Progenitor cell of endocrine pancreas (in vitro differentiated cells): ENCODE data around the gene NAV2. TPM values are rescaled to one million over a fixed set of nuclear protein-coding genes. Genes with fewer than 3 reads are reported as not detected.
"Not testable (repeated sequence)": the region's sequence is repeated elsewhere in the genome, so short reads cannot be mapped to it uniquely, and the experiment has no call there.

Experiments
- DNase-seq: peaks from one replicate; pipeline ENCODE4 v3.0.0; 2021; ENCODE audit warnings: low spot score; ENCODE audit not compliant: unreplicated experiment
- H3K27ac Mint-ChIP-seq: 2 replicates; pipeline ENCODE4 v1.8.0; 2021; ENCODE audit warnings: mild to moderate bottlenecking, moderate library complexity, mixed read lengths
- H3K27me3 Mint-ChIP-seq: 2 replicates; pipeline ENCODE4 v1.8.0; 2021; ENCODE audit warnings: mixed read lengths
- H3K36me3 Mint-ChIP-seq: 2 replicates; pipeline ENCODE4 v1.8.0; 2022; ENCODE audit warnings: mixed read lengths; ENCODE audit not compliant: insufficient read depth
- H3K4me1 Mint-ChIP-seq: 2 replicates; pipeline ENCODE4 v1.8.0; 2021; ENCODE audit warnings: low read depth, mixed read lengths
- H3K4me3 Mint-ChIP-seq: 2 replicates; pipeline ENCODE4 v1.8.0; 2021; ENCODE audit warnings: low read depth, mild to moderate bottlenecking, moderate library complexity, mixed read lengths
- H3K9me3 Mint-ChIP-seq: 2 replicates; pipeline ENCODE4 v1.8.0; 2021; ENCODE audit warnings: low read depth, mixed read lengths
- CTCF ChIP-seq: fragments of 200-600 bp; sonication (generic); IDR thresholded peaks from one replicate; pipeline ENCODE4 v1.5.0; 2021; ENCODE audit warnings: antibody characterized with exemption, mild to moderate bottlenecking; ENCODE audit not compliant: unreplicated experiment
- total RNA-seq: library from RNA; stranded (reverse); gene quantifications from 2 replicates; pipeline ENCODE4 v1.2.1, GENCODE V29; 2021

Gene NAV2
- total RNA-seq, 1 donor from 2014 or later: 88.3 TPM

- Mint-ChIP-seq H3K27me3 (no peaks in the 10 kb centered on the region), H3K27ac (no peak overlapping the region), H3K9me3 (peaks cover 3% of the 10 kb centered on the region), H3K4me1 (no peaks in the 10 kb centered on the region), H3K36me3 (peaks cover 12% of the 10 kb centered on the region), H3K4me3 (no peak overlapping the region)
- no peak for TF ChIP-seq CTCF
- DNase-seq: no peak
Observed at GRCh38 chr11:19891022-19891421, 178.4 kb downstream of the NAV2 start.

GRCh38 chr11:19892387-19892786, 179.8 kb downstream of the NAV2 start:
- H3K27ac Mint-ChIP-seq: no peak overlapping the region
- no peak overlapping the region for H3K4me3 Mint-ChIP-seq
- no peak for TF ChIP-seq CTCF
- H3K27me3 Mint-ChIP-seq: no peaks in the 10 kb centered on the region
- H3K36me3 Mint-ChIP-seq: peaks cover 15% of the 10 kb centered on the region
- DNase-seq: no peak
- H3K9me3 Mint-ChIP-seq: peaks cover 3% of the 10 kb centered on the region
- no peaks in the 10 kb centered on the region for H3K4me1 Mint-ChIP-seq

GRCh38 chr11:19892876-19893275, 180.2 kb downstream of the NAV2 start:
- no peaks in the 10 kb centered on the region for H3K4me1 Mint-ChIP-seq
- no peak for TF ChIP-seq CTCF
- H3K27me3 Mint-ChIP-seq: no peaks in the 10 kb centered on the region
- peaks cover 15% of the 10 kb centered on the region for H3K36me3 Mint-ChIP-seq
- DNase-seq: no peak
- no peak overlapping the region for H3K27ac Mint-ChIP-seq
- H3K9me3 Mint-ChIP-seq: peaks cover 3% of the 10 kb centered on the region
- H3K4me3 Mint-ChIP-seq: no peak overlapping the region

GRCh38 chr11:19894404-19894803, 181.8 kb downstream of the NAV2 start:
- no peak for TF ChIP-seq CTCF
- Mint-ChIP-seq H3K27ac (no peak overlapping the region), H3K4me1 (no peaks in the 10 kb centered on the region), H3K9me3 (peaks cover 3% of the 10 kb centered on the region), H3K36me3 (peaks cover 19% of the 10 kb centered on the region), H3K27me3 (no peaks in the 10 kb centered on the region), H3K4me3 (no peak overlapping the region)
- DNase-seq: no peak

- not testable (repeated sequence) for H3K27ac Mint-ChIP-seq, H3K9me3 Mint-ChIP-seq, H3K4me3 Mint-ChIP-seq, H3K4me1 Mint-ChIP-seq, DNase-seq, H3K27me3 Mint-ChIP-seq
- H3K36me3 Mint-ChIP-seq: peaks cover 21% of the 10 kb centered on the region
Observed at GRCh38 chr11:19895037-19895436, 182.4 kb downstream of the NAV2 start.

- peaks cover 3% of the 10 kb centered on the region for H3K9me3 Mint-ChIP-seq
- H3K4me3 Mint-ChIP-seq: no peak overlapping the region
- no peak overlapping the region for H3K27ac Mint-ChIP-seq
- peaks cover 21% of the 10 kb centered on the region for H3K36me3 Mint-ChIP-seq
- H3K27me3 Mint-ChIP-seq: no peaks in the 10 kb centered on the region
- no peak for DNase-seq
- no peaks in the 10 kb centered on the region for H3K4me1 Mint-ChIP-seq
- TF ChIP-seq CTCF: no peak
Observed at GRCh38 chr11:19895776-19896175, 183.1 kb downstream of the NAV2 start.
